Upper lobe of left lung (tissue), 4 donors: ENCODE measurements around the gene PTGDS.

ENCODE experiments used
- CTCF ChIP-seq, 6 experiments: fragments of 450-650 bp in 4 of 6; fragments of 200-600 bp in 2 of 6; sonication (generic) in 2 of 6; IDR thresholded peaks; one replicate each; pipeline ENCODE4 v1.5.1; 2016 to 2019; ENCODE audit warnings: antibody characterized with exemption in 6 of 6
- EP300 ChIP-seq, 4 donors: sonication (generic); formaldehyde crosslinking; IDR thresholded peaks; one replicate each; pipeline ENCODE4 v1.5.1; 2017; ENCODE audit warnings: antibody characterized with exemption in 4 of 4, control low read depth in 2 of 4
- POLR2A ChIP-seq, 4 donors: fragments of 450-650 bp; IDR thresholded peaks; one replicate each; pipeline ENCODE4 v1.5.1; 2016 to 2017; ENCODE audit warnings: antibody characterized with exemption in 4 of 4, mild to moderate bottlenecking in 2 of 4
- POLR2AphosphoS5 ChIP-seq, 2 donors: sonication (generic); formaldehyde crosslinking; IDR thresholded peaks; one replicate each; pipeline ENCODE4 v1.5.1; 2017; ENCODE audit warnings: antibody characterized with exemption in 2 of 2

- no peak for TF ChIP-seq POLR2A (IDR thresholded peaks at IDR 0.05)
- no peak for TF ChIP-seq CTCF (IDR thresholded peaks at IDR 0.05)
- TF ChIP-seq POLR2AphosphoS5 (IDR thresholded peaks at IDR 0.05) = no peak
- TF ChIP-seq EP300 (IDR thresholded peaks at IDR 0.05) = no peak
Measured at GRCh38 chr9:136979769-136980587, 2.7 kb downstream of the PTGDS start.
